Stimulated activated CD4-positive, alpha-beta T cell treated with anti-CD3 and anti-CD28 coated beads, TNF-alpha, amount 100 ng/mL, for 48 hours (primary cell): ENCODE results near the gene TIFAB.
"Not testable (repeated sequence)": the region's sequence is repeated elsewhere in the genome, so short reads cannot be mapped to it uniquely, and the experiment has no call there.

Source experiments
- DNase-seq, 3 donors: peaks; one replicate each; pipeline ENCODE4 v3.0.0-alpha.2; 2020; ENCODE audit warnings: low read depth in 3 of 3

TIFAB gene, protein sequence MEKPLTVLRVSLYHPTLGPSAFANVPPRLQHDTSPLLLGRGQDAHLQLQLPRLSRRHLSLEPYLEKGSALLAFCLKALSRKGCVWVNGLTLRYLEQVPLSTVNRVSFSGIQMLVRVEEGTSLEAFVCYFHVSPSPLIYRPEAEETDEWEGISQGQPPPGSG

DNA sequence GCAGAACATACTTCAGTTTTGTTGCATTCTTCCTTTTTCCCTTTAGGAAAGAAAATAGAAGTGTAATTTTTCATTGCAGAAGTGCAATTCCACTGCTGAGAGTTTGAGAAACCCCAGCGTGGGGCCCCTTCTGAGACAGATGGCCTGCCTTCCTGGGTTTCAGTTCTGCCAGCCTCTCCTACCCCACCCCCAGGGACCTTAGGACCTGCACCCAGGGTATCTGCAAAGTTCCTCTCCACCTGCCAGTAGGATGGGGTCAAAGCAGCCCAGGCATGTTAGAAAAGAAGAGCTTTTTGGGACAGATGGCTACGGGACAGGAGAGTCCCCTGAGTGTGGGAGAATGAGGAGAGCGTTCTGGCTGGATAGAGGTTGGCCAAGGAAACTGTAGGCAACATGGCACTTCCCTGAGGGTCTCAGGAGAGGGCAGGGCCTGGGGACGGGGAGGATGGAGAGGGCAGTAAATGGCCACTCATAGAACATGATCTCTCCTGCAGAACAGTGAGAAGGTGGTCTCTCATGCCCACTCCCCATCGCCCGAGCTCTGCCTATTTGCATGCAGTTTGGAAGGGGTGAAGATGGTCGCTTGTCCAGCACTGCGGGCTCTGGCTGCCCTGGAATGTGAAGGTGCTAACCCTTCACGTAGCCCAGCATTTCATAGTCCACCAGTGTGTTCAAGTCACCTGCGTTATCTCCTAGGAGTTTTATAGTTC, at the start of gene TIFAB:
Gene TIFAB, minus strand, starts transcription at position 31 of the 710 bp plus-strand sequence. CDS start 2,412 bp downstream, outside the sequence.
- no peak for DNase-seq

DNA sequence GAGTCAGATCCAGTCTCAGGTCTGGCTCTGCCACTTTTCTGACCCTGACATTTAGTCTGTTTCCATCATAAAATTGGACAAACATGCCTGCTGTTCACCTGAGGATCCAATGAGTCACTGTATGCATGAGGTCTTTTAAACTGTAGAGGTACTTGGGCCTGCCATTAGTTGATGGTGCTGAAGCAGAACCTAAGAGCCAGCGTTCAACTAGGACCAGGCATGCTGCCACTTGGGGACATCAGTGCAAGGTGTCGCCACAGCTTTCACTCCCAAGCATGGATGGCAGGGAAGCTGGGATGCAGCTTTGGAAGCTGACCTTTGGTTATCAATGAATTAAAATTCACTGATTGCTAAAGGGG, 46.5 kb upstream of the TIFAB start:
- DNase-seq: no peak

DNA sequence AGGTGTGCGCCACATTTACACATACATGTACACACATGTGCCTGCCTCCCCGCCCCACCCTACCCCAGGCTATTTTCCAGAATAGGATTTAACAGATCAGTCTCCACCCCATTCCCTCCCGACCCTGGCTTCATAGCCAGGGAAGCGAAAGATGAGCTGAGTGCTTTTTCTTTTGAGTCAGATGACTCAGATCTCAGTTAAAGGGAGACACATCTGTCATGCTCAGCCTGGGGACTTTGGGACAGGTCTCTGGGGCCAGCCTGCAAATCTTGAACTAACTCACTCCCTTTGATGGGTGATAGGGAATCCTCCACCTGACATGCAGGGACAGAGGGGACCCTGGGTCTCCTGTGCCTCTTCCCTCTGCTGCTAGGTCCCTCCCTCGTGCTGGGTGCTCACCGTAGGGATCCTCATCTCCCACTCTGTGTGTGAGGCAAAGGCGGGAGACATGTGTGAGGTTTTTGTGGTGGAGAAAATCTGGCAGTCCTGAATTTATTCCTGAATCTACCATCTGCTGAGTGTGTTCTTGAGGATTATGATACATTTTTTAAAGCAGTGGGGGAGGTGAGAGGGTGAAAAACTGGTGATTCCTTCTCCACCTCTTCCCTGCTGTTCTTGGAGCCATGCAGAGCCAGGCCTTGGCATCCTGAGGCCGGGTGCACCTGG, 46.0 kb upstream of the TIFAB start:
- no peak for DNase-seq

DNA sequence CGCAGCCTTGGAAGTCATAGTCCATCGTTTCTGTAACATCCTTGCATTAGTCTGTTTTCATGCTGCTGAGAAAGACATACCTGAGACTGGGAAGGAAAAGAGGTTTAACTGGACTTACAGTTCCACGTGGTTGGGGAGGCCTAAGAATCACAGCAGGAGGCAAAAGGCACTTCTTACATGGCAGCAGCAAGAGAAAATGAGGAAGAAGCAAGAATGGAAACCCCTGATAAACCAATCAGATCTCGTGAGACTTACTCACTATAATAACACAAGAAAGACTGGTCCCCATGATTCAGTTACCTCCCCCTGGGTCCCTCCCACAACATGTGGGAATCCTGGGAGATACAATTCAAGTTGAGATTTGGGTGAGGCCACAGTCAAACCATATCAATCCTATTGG, 43.4 kb upstream of the TIFAB start:
- DNase-seq: not testable (repeated sequence)

DNA sequence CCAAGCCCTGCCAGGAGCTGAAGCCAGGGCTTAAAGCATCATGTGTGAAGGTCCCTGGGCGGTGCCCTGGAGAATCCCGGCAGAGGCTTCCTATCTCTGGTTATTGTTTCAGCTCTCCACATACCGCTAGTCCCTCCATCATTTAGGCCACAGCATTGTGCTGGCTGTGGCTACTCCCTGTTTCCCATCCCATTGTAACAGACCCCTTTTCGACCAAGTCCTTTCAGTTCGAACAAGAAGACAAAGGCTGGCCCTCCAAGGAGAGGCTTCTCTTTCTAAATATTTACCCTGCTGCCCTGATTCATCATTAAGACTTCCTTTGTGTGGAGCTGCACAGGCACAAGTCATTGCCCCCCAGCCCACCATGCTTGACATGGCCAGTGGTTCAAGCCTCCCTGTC, 42.0 kb upstream of the TIFAB start:
- DNase-seq: no peak

DNA sequence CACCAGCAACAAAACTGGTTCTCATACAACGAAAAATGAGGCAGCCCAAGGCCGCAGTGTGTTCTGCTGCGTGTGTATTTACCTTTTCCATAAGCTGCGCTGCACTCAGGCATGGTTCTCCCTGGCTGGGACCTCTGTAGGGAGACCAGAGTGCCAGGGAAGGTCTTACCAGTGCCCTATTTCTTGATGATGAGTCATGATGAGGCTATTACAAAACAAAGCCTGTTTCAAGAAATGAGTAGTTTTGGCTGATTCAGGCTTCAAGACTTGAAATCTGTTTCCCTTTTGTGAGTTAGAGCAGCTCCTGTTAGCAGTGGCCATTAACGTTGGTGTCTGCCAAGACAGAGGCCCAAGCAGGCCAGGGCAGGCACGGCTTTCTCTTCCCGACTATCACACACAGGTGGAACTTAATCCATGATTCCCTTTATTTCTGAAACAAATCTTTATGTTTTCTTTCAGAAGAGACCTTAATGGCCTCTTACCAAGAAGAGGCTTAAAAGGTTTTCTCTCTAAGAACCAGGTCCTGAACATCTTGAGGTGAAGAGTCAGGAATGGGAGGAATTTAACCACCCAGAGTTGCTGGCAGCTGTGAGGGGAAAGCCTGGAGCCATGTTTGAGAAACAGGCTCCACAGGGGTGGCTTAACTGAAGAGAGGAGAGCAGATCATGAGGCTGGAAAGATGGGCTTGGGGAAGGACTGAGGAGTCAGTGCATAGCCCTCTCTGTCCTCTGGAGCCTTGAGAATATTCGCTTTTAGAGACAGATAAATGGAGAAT, 41.4 kb upstream of the TIFAB start:
- DNase-seq: no peak

DNA sequence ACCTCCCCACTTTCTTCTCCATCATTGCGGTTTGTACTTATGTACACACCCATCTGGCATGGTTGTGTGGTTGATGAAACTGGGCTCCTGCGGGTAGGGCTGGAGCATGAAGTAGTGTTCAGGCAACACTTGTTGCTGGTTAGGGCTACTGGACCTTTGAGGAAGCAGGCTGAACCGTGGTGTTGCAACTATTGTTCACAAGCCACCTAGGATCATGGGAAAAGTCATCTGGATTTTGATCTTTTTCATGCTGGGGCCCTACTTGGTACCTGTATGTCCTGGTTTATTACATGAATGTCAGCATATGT, 40.1 kb upstream of the TIFAB start:
- DNase-seq: no peak

DNA sequence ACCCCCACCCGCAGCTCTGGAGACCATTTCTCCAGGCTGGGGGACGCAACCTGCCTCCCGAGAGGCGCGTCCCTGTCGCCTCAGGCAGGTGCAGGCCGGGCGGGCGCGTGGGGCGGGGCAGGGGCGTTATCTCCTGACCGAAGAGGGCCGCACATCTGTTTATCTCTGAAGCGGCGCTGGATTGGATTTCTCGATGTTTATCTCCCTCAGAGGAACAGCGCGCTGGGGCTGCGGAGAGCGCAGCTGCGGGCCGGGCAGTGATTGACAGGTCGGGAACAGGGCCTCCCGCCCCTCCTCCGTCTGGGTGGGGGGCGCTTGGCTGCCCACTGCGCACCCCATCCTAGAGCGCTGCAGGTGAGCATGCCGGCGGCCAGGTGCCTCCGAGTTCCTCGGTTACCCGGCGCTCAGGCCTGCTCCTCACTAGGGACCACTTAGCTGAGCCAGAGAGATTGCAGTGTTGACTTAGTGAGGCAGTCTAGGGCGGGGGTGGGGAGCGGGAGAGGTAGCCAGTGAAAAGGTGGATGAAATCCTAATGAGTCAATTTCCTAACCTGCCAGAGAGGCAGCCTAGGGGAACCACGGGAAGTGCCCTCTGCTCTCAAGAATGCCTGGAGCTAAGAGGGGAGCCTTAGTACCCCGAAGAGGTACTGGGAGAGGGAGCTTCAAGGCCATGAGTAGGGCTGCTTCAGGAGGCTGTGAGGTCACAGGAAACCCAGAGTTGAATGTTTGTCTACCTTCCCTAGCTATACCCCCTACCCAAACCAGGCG, 39.6 kb upstream of the TIFAB start:
- no peak for DNase-seq

DNA sequence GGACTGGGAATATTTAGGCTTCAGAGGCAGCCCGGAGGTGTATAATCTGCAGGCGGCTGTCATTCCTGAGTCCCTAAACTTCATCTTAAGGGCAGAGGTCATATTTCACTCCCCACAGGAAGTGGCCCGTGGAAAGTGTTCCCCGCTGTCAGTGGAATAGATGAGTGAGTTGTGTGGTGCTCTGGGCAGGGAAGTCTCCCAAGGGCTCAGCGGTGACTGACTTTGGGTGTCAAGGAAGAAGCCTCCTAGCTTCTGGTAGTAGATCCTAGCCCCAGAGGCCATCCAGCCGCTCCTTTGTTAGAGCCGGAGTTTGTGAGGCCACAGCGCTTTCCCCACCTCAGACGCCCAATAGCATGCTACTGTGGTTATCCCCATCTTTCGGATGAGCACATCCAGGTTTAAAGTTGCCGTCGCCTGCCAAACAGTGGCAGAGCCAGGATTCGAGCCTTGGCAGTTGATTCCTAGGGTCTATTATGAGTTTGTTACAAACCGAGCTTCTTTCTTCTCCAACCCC, 38.9 kb upstream of the TIFAB start:
- no peak for DNase-seq

DNA sequence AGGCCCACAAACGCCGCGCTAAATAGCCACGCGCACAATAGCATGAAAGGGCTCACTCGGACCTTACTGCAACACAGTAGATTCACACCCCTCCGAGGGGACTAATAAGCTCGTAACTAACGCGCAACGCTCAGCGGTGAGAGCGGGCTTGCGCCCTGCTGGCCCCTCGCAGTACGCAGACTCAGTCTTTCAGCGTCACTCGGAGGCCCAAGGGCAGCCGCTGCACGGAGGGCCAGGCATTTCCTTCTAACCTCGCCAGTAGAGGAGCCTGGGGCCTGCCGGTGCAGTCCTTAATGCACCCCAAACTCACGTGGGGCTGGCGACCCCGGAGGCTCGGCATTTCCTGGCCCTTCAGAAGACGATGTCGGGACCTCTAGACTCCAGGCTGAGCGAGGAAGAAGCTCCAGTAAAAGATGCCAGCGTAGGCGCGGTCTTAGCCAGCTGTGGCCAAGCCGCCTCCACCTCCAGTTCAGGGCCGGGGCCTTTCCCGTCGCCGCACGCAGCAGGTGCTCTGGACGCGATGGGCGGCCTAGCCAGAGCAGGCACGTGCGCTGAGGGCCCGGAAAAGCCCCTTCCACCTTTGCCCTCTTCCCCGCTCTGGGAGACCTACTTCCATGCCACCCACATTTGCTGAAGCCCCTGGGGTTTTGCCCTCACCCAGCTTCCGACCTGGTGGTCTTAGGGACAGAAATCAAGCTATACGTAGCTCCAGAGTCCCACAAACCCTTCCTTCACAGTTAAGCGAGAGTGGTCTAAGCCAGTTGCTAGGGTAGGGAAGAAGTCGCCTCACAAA, 38.3 kb upstream of the TIFAB start:
- DNase-seq: no peak

DNA sequence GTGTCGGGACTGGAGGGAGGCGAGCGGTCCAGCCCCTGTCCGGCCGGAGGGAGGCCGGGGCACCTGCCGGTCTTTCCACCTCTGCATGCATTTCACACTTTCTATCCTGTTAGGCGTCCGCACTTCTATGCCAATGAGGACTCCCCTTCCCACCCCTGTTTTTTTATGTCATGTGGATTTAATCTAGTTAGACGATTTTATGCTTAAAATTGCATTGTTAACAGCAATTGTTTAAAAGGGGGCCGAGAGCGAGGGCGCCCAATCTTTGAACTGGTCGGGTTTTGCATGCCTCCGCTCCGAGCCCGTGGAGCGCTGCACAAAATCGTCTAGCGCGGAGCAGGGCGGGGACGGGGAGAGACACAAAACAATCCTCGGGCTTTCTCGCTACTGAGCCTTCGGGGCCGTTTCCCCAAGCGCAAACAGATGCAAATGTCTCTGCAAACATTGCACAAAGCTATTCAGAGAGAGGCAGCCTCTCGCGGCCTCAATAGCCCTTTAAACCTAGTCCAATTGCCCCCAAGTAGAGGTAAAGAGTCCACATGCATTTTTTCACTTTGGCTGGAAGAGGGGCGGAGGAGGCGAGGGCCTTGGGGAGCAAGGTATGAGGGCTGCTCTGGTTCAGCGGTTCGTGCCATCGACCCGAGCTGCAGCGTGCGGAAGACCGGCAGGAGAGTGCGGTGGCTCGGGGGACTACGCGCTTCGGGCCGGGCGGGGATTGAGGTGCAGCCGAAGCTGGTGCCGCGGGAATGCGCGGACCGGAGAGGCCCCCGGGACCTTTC, 37.5 kb upstream of the TIFAB start:
- DNase-seq: no peak

DNA sequence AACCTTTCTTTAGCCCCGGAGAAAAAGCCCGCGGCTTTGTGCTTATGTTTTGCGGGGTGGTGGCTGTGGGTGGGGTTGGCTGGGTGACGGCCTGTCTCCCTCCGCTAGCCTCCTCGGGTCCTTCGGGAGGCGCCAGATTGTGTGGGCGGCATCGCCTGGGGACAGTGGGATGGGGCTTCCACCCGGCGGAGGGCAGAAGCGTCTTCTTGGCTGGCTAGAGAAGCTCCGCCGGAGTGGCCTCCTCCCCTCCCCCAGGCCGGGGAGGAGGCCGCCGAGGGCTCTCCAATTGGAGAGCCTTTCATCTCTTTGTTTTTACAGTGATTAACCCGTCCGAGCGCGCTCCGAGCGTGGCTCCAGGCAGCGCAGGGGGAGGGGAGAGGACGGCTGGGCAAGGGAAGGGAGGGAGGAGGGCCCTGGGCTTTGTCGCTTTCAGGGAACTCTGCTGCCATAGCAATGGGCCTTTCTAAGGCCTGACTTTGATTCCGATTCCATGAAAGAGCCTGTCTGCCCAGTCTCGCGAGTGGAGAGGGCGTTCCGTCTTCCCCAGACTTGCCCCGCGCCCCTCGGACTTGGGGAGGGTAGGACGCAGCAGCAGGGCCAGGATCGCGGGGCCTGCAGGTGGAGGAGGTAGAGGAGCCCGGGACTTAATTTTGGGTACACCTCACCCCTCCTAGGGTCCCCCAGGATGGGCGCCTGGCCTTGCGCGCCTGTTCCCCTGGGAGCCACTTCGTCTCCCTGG, 36.7 kb upstream of the TIFAB start:
- DNase-seq: no peak

DNA sequence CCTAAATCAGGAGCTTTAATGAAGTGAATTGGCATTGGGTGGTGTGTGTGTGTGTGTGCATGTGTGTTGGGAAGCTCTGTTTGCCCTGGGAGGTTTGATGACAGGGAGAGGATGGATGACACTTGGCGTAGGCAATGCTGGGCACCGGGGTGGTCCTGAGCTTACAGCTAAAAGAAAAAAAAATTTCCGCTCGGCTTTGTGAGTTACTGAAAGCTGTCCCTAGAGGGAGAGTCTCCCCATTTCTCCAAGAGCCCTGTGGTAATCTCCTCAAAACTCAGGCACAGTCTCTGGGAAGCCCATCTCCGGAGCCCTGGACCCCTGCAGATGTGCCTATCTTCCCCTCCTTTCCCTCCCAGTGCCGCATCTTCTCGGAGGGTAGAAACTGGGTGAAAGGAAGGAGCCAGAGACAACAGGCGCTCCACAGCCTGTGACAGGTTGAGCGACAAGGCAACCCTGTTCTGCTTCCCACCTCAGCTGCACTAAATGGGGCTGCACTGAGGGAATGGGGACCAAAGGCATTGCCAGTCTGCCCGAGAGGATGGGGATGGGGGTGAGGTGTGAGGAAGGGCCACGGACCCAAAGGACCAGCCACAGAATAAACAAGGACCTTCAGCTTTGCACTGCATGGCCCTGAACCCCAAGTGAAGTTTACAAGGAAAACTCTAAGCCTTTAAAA, 35.8 kb upstream of the TIFAB start:
- DNase-seq: no peak

DNA sequence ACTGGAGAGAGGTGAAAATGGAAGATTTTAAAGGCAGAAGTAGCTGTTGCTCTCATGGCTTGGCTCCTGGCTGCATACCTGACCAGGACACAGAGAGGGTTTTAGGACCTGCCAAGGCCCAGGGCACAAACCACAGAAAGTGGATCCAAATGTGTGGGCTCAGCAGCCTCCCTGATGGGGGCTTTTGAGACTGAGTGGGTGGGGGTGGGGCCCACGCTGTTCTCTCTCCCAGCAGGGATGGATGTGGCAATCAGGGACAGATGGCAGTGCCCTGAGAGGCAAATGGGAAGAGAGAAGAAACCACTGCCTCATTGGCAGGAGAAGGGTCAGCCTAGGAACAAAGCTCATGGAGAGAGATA, 34.9 kb upstream of the TIFAB start:
- DNase-seq: no peak

DNA sequence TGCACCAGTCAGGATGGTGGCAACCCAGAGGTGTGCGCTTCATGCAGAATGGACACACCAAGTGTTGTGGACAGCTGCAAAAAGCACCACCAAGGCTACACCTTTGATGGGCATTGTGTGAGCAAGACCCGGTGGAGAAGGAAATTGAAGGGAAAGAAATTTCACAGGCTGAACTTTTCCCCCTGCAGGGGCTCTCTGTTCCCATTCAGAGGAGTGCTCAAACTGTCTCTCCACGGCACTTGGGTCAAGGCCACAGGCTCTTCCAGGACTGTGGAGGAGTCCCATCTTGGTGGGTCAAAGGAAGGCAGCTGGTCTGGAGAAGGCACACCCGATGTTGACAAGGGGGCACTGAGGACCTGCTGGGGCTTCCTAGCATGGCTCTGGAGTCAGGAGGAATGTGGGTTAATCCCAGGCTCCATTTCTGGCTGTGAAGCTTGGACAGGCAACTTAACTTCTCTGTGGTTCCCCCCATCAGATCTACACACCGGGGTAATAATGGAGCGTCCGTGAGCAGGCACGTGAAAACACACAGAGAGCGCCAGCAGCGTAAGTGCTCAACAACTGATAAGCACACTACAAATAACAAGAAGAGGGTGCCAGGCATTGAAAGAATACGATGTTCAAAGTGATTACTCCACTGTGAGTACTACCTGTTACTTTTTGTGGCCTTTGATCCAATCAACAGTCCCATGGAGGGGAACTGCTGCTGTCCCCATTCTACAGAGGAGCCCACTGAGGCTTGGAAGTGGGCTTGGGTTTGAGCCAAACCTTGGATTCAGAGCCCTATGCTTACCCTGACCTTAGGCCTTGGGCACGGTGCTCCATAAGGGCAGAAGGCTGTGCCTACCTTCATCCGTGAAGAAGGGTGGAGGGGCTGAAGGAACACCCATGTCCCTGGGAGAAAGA, 34.2 kb upstream of the TIFAB start:
- no peak for DNase-seq

DNA sequence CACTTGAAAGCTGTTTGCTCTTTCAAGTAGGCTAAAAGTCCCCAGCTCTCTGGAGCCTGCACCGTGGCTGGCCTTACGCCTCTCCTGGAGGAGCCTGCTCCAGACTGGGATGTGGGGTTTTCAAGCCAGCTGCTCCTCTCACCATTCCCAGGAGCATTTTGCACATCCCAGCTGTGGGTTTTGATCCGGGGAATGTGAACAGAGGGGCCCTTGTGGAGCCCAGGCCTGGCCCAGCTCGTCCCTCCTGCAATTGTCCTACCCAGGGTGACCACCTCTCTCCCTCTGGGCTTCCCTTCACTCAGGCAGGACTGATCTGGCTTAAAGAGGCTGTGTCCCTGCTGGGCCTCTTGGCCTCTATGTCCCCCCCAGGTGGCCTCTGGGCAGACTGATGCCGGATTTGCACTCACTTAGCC, 32.5 kb upstream of the TIFAB start:
- DNase-seq: no peak

DNA sequence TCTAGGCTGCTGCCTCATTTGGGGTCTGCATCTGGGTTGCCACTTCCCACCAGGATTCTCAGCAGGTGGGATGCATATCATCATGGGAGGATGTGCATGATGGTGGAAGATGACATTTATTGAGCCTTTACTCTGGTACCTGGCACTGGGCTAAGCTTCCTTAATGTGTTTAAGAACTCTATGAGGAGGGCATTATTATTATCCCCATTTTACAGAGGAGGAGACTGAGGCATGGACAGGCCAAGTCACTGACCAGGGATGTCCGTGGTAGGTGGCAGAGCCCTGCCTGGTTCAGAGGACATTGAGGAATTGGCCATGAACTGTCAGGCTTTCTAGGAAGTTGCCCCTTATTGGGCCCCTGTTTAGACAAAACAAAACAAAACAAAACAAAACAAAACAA, 31.1 kb upstream of the TIFAB start:
- DNase-seq: no peak

DNA sequence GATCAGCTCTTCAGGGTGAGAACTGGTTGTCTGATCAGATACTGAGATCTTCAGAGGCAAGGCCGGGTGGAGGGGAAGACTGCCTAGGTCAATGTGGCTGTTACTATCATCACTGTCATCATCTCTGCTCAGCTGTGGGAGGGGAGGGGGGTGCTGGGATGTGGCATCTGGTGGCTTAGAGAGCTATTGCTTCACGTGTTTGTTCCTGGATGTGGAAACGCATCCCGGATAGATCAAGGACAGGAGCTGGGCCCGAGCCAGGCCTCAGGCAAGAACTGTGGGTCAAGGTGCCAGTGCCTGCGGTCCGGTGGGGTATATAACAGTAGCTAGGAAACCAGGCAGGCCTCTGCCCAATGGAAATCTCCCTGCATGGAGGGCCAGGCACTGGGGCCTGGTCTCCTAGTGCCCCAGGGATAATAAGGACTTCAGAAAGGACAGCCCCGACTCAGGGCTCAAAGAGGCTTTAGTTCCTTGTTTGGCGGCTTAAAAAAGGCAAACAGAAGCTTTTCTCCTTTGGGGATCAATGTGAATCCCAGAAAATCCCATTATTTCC, 30.3 kb upstream of the TIFAB start:
- DNase-seq: no peak
